ENCODE measurements around the gene WNT3A. TPM values are rescaled to one million over a fixed set of nuclear protein-coding genes. Genes with fewer than 3 reads are reported as not detected.
"Not testable (repeated sequence)": the region's sequence is repeated elsewhere in the genome, so short reads cannot be mapped to it uniquely, and the experiment has no call there.

Gene WNT3A
- total RNA-seq, 4 donors from 2014 or later, result not detected

DNA sequence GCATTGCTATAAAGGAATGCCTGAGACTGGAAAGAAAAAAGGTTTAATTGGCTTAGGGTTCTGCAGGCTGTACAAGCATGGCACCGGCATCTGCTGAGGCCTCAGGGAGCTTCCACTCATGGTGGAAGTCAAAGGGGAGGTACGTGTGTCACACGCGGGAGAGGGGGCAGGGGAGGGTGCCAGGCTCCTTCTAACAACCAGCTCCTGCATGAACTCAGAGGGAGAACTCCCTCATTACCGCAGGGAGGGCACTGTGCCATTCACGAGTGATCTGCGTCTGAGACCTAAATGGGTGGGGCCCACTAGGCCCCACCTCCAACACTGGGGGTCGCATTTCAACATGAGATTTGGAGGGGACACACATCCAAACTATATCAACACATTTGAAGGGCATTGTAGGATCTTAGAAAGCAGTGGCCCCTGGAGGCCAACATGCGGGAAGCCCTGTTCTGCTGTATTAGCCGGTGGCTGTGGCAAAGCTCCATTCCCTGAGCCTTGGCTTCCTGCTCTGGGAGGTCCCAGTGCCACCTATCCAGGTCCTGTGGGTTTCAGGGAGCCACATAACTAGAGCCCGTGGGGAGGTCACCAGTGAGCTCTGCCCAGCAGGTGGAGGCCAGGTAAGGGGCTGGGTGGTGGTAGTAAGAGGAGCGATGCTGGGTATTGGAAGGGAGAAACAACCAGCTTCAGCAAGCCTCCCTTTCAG is 10.0 kb downstream of the WNT3A start:
- H3K4me1 ChIP-seq, result no peaks in the 10 kb centered on the region
- intact Hi-C loops (cut with DNase I; ENCODE audit: low total_unique reads), result no loop called here
- no peak overlapping the region for H3K27ac ChIP-seq
- H3K9me3 ChIP-seq, result no peaks in the 10 kb centered on the region
- H3K27me3 ChIP-seq, result no peaks in the 10 kb centered on the region
- H3K36me3 ChIP-seq, result no peaks in the 10 kb centered on the region
- H3K4me3 ChIP-seq, result no peak overlapping the region
- TF ChIP-seq POLR2A (IDR thresholded peaks at IDR 0.05), result no peak
- DNase-seq, result peak in 1 of 2 donors; percentile 6

DNA sequence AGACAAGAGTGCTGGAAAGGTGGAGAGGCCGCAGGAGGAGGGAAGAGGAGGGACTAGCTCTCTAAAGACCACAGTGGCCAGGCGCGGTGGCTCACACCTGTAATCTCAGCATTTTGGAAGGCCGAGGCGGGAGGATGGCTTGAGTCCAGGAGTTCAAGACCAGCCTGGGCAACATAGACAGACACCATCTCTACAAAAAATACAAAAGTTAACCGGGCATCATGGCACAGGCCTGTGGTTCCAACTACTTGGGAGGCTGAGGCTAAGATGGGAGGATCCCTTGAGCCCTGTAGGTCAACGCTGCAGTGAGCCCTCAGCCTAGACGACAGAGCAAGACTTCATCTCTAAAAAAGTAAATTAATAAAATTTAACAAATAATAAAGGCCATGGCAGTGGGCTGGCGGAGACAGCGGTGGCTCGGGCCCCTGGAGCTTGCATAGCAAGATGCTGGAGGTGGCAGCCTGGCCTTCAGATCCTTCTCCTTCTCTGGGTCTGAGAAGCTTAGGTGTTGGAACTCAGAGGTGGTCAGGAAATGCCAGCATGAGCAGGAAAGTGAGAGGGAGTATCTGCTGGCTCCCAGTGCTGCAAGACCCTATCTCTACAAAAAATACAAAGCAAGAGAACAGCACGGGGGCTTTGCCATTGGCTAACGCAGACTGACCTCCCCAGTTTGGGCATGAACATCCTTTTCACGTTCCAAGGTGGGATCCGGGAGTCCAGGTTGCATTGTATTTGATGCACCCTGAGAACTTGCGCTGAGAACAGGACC is 10.7 kb downstream of the WNT3A start:
- DNase-seq, result no peak
- no peaks in the 10 kb centered on the region for H3K27me3 ChIP-seq
- intact Hi-C loops (cut with DNase I; ENCODE audit: low total_unique reads), result no loop called here

DNA sequence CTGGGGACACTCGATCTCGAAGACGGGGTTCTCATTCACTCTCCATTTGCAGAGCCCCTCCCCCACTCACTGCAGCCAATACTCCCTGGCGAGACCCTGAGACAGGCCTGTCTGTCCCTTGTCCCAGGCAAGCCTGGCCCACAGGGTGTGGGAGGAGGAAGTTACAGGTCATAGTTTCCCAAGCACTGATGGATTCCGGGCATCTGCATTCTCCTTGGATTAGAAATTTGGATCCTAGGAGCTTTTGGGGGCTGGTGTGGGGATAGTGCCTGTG is 11.3 kb downstream of the WNT3A start:
- H3K9me3 ChIP-seq, result no peaks in the 10 kb centered on the region
- TF ChIP-seq, protein P1, sequence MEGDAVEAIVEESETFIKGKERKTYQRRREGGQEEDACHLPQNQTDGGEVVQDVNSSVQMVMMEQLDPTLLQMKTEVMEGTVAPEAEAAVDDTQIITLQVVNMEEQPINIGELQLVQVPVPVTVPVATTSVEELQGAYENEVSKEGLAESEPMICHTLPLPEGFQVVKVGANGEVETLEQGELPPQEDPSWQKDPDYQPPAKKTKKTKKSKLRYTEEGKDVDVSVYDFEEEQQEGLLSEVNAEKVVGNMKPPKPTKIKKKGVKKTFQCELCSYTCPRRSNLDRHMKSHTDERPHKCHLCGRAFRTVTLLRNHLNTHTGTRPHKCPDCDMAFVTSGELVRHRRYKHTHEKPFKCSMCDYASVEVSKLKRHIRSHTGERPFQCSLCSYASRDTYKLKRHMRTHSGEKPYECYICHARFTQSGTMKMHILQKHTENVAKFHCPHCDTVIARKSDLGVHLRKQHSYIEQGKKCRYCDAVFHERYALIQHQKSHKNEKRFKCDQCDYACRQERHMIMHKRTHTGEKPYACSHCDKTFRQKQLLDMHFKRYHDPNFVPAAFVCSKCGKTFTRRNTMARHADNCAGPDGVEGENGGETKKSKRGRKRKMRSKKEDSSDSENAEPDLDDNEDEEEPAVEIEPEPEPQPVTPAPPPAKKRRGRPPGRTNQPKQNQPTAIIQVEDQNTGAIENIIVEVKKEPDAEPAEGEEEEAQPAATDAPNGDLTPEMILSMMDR (IDR thresholded peaks at IDR 0.05), result no peak
- TF ChIP-seq POLR2A (IDR thresholded peaks at IDR 0.05), result no peak
- no peaks in the 10 kb centered on the region for H3K27me3 ChIP-seq
- intact Hi-C loops (cut with DNase I; ENCODE audit: low total_unique reads), result no loop called here
- no peaks in the 10 kb centered on the region for H3K4me1 ChIP-seq
- no peak overlapping the region for H3K27ac ChIP-seq
- no peak for DNase-seq
- H3K36me3 ChIP-seq, result no peaks in the 10 kb centered on the region
- H3K4me3 ChIP-seq, result no peak overlapping the region

More for the DNA sequence above, 10.7 kb downstream of the WNT3A start:
- Histone ChIP-seq H3K4me1 (no peaks in the 10 kb centered on the region), H3K27ac (no peak overlapping the region), H3K9me3 (no peaks in the 10 kb centered on the region), H3K4me3 (no peak overlapping the region), H3K36me3 (no peaks in the 10 kb centered on the region)
- TF ChIP-seq, protein P1 (IDR thresholded peaks at IDR 0.05), result no peak
- no peak for TF ChIP-seq POLR2A (IDR thresholded peaks at IDR 0.05)

DNA sequence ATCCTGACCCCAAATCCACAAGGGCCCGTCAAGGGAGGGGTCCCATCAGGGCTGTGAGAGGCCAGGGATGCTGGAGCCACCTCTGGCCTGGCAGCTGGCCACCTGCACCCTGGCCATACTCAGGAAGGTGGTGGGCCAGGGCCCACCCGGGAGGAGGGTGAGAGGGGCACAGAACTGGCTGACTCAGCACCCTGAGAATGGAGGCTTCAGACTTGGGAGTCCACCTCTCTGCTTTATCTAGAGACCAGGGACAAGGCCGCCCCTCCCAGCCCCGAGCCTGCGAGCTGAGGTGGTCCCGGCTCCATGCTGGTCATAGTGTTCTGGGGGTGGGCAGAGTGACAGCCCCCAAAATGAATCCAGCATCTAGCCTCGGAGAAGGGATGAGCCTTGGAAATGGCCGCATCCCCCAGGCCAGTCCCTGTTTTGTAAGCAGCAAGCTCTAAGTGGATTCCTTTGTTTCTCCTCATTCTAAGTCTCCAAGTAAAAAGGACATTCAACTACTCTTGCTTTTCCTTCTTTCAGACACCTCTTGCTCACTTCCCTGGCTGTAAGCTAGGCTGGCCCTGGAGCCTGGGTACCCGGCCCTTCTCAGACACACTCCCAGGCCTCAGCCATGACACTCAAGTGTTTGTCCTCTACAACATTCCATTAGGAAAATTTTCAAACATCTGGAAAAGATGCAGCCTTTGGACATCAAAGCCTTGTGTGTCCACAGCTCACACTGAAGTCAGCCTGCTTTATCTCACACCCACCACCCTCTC is 12.3 kb downstream of the WNT3A start:
- no peaks in the 10 kb centered on the region for H3K9me3 ChIP-seq
- intact Hi-C loops (cut with DNase I; ENCODE audit: low total_unique reads), result no loop called here
- no peak overlapping the region for H3K27ac ChIP-seq
- H3K27me3 ChIP-seq, result no peaks in the 10 kb centered on the region
- no peak for DNase-seq
- H3K4me1 ChIP-seq, result no peaks in the 10 kb centered on the region
- no peak overlapping the region for H3K4me3 ChIP-seq
- H3K36me3 ChIP-seq, result no peaks in the 10 kb centered on the region
- no peak for TF ChIP-seq POLR2A (IDR thresholded peaks at IDR 0.05)
- TF ChIP-seq, protein P1 (IDR thresholded peaks at IDR 0.05), result no peak

DNA sequence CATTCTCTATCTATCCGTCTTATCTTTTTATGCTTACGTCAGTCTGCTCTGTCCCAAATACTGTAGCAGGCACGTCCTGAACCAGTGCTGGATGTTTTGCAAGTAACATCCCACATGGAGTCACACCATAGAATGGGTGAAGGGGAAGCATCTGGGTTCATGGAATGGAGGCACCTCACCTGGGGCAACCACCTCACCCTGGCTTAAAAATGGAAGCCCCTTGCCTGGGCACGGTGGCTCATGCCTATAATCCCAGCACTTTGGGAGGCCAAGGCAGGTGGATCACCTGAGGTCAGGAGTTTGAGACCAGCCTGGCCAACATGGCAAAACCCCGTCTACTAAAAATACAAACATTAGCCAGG is 12.9 kb downstream of the WNT3A start:
- H3K4me1 ChIP-seq; H3K27ac ChIP-seq; DNase-seq; H3K9me3 ChIP-seq; H3K4me3 ChIP-seq; H3K36me3 ChIP-seq; intact Hi-C loops (cut with DNase I; ENCODE audit: low total_unique reads); H3K27me3 ChIP-seq: not testable (repeated sequence)
